Measurements from ENCODE around the gene RPUSD1.
"Not testable (repeated sequence)": the region's sequence is repeated elsewhere in the genome, so short reads cannot be mapped to it uniquely, and the experiment has no call there.

Gene RPUSD1

DNA sequence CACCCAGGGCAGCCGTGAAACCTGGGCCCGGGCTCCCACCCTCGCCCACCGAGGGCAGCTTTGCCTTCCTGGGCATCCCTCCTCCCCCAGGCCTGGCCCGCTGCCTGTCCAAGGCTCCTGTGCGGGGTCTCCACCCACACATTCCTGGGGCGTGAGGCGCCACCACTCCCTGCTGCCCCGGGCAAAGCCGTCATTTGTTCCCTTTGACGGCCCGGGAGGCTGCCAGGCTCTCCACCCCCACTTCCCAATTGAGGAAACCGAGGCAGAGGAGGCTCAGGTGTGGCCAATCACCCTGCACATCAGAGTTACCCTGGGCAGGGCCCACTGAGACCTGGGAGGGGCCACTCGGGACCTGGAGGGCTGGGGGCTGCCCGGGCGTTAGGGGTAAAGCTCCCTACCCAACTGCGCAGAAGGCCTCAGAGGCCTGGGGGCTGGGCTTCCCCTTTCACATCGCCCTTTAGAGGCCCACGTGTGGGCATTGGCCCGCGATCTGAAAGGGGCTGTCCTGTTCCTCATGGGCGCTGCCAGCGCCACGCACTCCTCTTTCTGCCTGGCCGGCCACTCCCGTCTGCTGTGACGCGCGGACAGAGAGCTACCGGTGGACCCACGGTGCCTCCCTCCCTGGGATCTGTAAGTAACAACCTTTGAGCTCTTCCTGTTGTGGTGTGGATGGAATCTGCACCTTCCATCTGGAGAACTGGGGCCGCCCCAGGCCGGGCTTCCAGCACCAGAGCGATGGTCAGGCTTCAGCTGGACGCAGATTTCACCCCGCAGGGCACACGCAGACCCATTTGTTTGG lies 27.4 kb downstream of the RPUSD1 start, which contains the start of gene MSLN:
Gene MSLN (plus strand): TSS at position 190 of the 799 bp plus-strand sequence. CDS start 1,947 bp downstream, outside the sequence.
- TF ChIP-seq, protein P1, sequence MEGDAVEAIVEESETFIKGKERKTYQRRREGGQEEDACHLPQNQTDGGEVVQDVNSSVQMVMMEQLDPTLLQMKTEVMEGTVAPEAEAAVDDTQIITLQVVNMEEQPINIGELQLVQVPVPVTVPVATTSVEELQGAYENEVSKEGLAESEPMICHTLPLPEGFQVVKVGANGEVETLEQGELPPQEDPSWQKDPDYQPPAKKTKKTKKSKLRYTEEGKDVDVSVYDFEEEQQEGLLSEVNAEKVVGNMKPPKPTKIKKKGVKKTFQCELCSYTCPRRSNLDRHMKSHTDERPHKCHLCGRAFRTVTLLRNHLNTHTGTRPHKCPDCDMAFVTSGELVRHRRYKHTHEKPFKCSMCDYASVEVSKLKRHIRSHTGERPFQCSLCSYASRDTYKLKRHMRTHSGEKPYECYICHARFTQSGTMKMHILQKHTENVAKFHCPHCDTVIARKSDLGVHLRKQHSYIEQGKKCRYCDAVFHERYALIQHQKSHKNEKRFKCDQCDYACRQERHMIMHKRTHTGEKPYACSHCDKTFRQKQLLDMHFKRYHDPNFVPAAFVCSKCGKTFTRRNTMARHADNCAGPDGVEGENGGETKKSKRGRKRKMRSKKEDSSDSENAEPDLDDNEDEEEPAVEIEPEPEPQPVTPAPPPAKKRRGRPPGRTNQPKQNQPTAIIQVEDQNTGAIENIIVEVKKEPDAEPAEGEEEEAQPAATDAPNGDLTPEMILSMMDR (conservative IDR thresholded peaks at IDR 0.05; ENCODE audit: low read length) = no peak
- no peak for DNase-seq (ENCODE audit: low read depth)
- H3K4me3 ChIP-seq (ENCODE audit: low read length) = no peak within 1 kb of the TSS

DNA sequence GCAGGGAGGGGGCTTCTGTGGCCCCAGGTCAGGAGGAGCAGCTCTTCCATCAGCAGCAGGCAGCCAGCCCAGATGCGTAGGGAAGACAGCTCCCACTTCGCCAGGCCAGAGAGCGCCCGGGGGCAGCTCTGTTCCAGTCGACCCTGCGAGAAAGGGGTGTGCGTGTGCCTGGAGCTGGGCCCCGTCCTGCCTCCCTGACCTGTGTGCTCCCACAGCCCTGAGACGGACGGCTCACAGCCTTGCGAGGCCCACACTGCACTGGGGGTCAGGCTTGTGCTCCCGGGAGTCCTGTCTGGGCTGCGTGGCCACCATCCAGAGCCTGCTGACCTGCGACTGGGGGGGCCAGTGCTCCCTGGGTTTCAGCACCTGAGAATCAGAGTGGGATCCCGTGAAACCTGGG lies 28.1 kb downstream of the RPUSD1 start:
- H3K4me3 ChIP-seq (ENCODE audit: low read length) = no peak overlapping the region
- TF ChIP-seq, protein P1 (conservative IDR thresholded peaks at IDR 0.05; ENCODE audit: low read length) = no peak
- DNase-seq (ENCODE audit: low read depth) = no peak

DNA sequence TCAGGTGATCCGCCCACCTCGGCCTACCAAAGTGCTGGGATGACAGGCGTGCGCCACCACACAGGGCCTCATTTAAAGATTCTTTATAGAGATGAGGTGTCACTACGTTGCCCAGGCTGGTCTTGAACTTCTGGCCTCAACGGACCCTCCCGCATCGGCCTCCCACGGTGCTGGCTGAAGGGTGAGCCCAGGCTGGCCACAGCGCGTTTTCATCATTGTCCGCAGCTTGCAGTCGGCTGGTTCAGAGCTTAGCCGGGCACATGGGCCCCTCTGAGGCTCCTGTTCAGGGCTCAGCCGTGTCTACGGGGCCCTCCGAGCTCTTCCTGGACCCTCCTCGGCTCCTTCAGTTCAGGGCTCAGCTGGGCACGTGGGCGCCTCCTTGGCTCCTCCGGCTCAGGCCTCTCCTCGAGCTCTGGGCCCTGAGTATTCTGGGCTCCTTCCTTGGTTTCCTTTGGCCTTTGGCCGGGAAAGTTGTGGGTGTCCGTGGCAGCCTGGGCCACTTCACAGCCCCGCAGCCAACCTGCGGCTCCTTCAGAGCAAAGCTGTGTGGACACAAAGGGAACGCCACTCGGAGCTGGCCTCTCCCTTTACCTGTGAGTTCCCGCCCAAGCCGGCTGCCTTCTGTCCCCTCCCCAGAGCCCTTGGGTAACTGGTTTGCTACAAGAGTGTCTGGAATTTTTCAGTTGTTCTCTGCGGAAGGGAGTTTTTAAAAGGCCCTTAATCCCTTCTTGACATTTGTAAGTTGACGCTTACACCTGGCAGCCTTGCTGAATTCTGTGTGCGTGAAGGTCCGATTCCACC lies 28.9 kb downstream of the RPUSD1 start:
- H3K4me3 ChIP-seq (ENCODE audit: low read length) = no peak overlapping the region
- DNase-seq (ENCODE audit: low read depth) = no peak
- TF ChIP-seq, protein P1 (conservative IDR thresholded peaks at IDR 0.05; ENCODE audit: low read length) = no peak

DNA sequence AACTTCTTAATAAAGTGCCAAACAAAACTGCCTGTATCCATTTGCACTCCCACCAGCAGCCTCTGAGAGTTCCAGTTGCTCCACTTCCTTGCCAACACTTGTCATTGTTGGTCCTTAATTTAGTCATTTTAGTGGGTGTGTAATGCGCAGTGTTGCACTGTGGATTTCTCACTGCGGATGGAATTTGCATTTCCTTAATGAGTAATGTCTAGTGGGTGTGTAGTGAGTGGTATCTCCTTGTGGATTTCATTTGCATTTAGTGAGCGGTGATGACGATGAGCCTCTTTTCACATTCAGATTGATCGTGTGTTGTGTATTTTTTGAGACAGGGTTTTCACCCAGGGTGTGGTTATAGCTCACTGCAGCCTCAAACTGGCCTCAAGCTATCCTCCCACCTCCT lies 31.8 kb downstream of the RPUSD1 start:
- no peak overlapping the region for H3K4me3 ChIP-seq (ENCODE audit: low read length)
- TF ChIP-seq, protein P1 (conservative IDR thresholded peaks at IDR 0.05; ENCODE audit: low read length) = no peak
- DNase-seq (ENCODE audit: low read depth) = no peak

DNA sequence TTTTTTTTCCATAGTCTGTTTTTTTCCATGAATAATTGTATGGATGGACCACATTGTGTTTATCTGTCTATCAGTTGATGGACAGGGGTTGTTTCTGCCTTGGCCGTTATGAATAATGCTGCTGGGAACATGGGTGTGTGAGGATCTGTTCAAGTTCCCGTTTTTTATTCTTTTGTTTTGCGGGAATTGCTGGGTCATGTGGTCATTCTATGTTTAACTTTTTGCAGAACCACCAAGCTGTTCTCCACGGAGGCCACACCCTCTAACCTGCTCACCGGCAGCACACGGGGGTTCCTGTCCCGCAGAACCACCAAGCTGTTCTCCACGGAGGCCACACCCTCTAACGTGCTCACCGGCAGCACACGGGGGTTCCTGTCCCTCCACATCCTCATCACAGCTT lies 33.5 kb downstream of the RPUSD1 start:
- DNase-seq (ENCODE audit: low read depth) = no peak
- H3K4me3 ChIP-seq (ENCODE audit: low read length) = no peak overlapping the region
- TF ChIP-seq, protein P1 (conservative IDR thresholded peaks at IDR 0.05; ENCODE audit: low read length) = no peak

DNA sequence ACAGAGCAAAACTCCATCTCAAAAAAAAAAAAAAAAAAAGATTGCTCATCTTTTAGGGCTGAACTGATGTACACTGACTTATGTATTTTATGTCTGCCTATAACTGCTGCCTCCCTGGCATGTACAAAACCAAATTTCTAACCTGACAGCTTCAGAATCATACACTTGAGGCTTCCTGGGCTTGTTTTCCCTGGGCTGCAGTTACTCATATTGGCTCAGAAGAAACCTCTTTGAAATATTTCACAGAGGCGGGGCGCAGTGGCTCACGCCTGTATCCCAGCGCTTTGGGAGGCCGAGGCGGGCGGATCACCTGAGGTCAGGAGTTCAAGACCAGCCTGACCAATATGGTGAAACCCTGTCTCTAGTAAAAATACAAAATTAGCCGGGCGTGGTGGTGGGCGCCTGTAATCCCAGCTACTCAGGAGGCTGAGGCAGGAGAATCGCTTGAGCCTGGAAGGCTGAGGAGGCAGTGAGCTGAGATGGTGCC lies 34.0 kb downstream of the RPUSD1 start:
- H3K4me3 ChIP-seq (ENCODE audit: low read length); DNase-seq (ENCODE audit: low read depth): not testable (repeated sequence)

DNA sequence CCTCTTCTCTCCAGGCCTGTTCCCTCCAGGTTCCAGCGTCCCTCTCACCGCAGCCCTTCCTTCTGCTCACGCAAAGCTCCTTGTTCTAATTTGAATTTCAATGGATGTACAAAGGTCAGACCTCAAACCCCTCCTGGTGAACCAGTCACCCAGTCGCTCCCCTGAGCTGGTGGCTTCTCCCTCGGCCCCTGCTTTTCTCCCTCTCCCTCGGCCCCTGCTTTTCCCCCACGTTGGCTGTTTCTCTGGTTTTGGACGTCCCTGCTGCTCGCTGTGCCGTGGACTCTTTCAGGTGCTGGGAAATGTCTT lies 36.2 kb downstream of the RPUSD1 start:
- no peak for DNase-seq (ENCODE audit: low read depth)
- H3K4me3 ChIP-seq (ENCODE audit: low read length) = no peak overlapping the region
- TF ChIP-seq, protein P1 (conservative IDR thresholded peaks at IDR 0.05; ENCODE audit: low read length) = no peak
